CD4-positive, alpha-beta memory T cell (primary cell): Measurements from ENCODE around the gene TPPP3. TPM values are rescaled to one million over a fixed set of nuclear protein-coding genes. Genes with fewer than 3 reads are reported as not detected.
A peak's percentile ranks its signal among the peaks of the same experiment; 100 is the strongest.

Experiments used
- CTCF ChIA-PET: fragments of 350-600 bp; sonication (Branson Sonifier 250); formaldehyde crosslinking; loops from one replicate; lab custom pipeline; 2021; ENCODE audit warnings: inconsistent platforms; ENCODE audit not compliant: partially characterized antibody; lab: Charles Lee
- POLR2A ChIA-PET: fragments of 350-600 bp; sonication (Branson Sonifier 250); formaldehyde crosslinking; loops from one replicate; lab custom pipeline; 2021; ENCODE audit not compliant: partially characterized antibody; lab: Charles Lee
- DNase-seq, 5 donors: peaks; one replicate each; pipeline versions ENCODE4 v3.0.0 to v3.0.0-alpha.2; 2020 to 2022; ENCODE audit warnings: mixed read lengths in 1 of 5
- H3K27ac ChIP-seq: one replicate; pipeline ENCODE4 v1.7.0; 2013; ENCODE audit warnings: low read depth, low read length
- H3K27me3 ChIP-seq: 2 replicates; pipeline ENCODE4 v1.7.0; 2013; ENCODE audit warnings: mild to moderate bottlenecking, low read length, moderate library complexity; ENCODE audit not compliant: insufficient read depth
- H3K36me3 ChIP-seq: 2 replicates; pipeline ENCODE4 v1.7.0; 2013; ENCODE audit warnings: mild to moderate bottlenecking, low read length, moderate library complexity; ENCODE audit not compliant: insufficient read depth
- H3K4me1 ChIP-seq: 2 replicates; pipeline ENCODE4 v1.7.0; 2013; ENCODE audit warnings: mild to moderate bottlenecking, low read length, moderate library complexity; ENCODE audit not compliant: insufficient read depth
- H3K4me3 ChIP-seq, 2 donors: one replicate each; pipeline ENCODE4 v1.7.0; 2013; ENCODE audit warnings: low read length in 2 of 2, mild to moderate bottlenecking in 1 of 2
- H3K9me3 ChIP-seq, 2 donors: one replicate each; pipeline ENCODE4 v1.7.0; 2013; ENCODE audit warnings: low read length in 2 of 2, control low read depth in 1 of 2; ENCODE audit not compliant: control insufficient read depth in 1 of 2
- H3K27ac Mint-ChIP-seq, 7 donors: one replicate each; pipeline ENCODE4 v1.8.0; 2020 to 2021; ENCODE audit warnings: mixed read lengths in 7 of 7, mild to moderate bottlenecking in 6 of 7, inconsistent platforms in 3 of 7, moderate library complexity in 3 of 7
- H3K27me3 Mint-ChIP-seq, 2 donors: one replicate each; pipeline ENCODE4 v1.8.0; 2020 to 2021; ENCODE audit warnings: mixed read lengths in 2 of 2
- H3K36me3 Mint-ChIP-seq, 2 donors: one replicate each; pipeline ENCODE4 v1.8.0; 2020 to 2021; ENCODE audit warnings: mixed read lengths in 2 of 2, inconsistent platforms in 1 of 2, mild to moderate bottlenecking in 1 of 2
- H3K4me1 Mint-ChIP-seq, 4 donors: one replicate each; pipeline ENCODE4 v1.8.0; 2020 to 2021; ENCODE audit warnings: mixed read lengths in 4 of 4, mild to moderate bottlenecking in 1 of 4
- H3K4me3 Mint-ChIP-seq, 8 donors: one replicate each; pipeline ENCODE4 v1.8.0; 2020 to 2021; ENCODE audit warnings: mixed read lengths in 8 of 8, mild to moderate bottlenecking in 7 of 8, moderate library complexity in 6 of 8, inconsistent platforms in 3 of 8
- H3K9me3 Mint-ChIP-seq, 8 donors: one replicate each; pipeline ENCODE4 v1.8.0; 2020 to 2021; ENCODE audit warnings: mixed read lengths in 8 of 8, mild to moderate bottlenecking in 5 of 8, inconsistent platforms in 3 of 8, moderate library complexity in 1 of 8
- intact Hi-C: fragments of 100-400 bp; cut with micrococcal nuclease; formaldehyde crosslinking; loops from one replicate; pipeline ENCODE4 v1.15.1; 2023
- polyA plus RNA-seq, 2 donors: library from polyadenylated mRNA; unstranded; fragments of 300-500 nt; fragmentation: Illumina TruSeq; gene quantifications; one replicate each; pipeline ENCODE4 v1.2.3, GENCODE V29; 2021
- total RNA-seq, 2 experiments: library from RNA; stranded (reverse); gene quantifications; one replicate each; pipeline ENCODE4 v1.2.3, GENCODE V29; 2021

TPPP3 gene
- not detected for total RNA-seq
- polyA plus RNA-seq: not detected

DNA sequence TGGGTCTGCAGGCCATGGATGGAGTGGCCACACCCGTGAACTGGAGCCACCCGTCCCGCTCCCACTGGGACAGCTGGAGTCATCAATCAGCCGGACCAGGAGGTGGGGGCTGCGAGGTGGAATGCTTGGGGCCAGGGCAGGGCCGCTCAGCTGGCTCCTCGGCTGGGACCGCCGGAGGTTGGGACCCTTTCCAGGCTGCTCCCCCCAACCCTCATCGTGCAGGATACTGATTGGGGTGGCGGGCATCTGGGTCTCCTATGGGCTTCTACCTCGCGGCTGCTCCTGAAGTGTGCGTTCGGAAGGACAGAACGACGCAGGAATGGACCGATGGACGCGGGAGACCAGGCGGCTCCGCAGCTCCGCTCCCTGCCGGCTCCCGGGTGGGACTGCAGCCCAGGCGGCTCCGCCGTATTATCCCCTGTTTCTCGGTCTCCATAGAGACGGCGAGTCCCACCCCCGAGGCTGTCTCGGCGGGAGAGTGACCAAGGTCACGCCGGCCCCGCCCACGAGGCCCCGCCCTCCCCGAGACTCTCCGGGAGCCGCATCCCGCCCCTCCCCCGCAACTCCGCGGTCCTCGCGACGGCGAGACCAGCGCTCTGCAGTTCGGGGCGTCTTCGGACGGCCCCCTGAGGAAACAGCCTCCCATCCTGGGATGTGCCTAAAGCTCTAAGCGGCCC is at the start of gene TPPP3:
Gene TPPP3 (minus strand): TSS at position 388 of the 677 bp plus-strand sequence. CDS start 2,387 bp downstream, outside the sequence.
- peak within 1 kb of the TSS in 2 of 7 donors; percentile 41 to 79 for H3K27ac Mint-ChIP-seq
- ChIA-PET POLR2A (no interaction called here), CTCF (interaction anchor here (1.1 kb wide), 1 partner anchor 88 kb away, joined by 3 read pairs; the partner anchor contains the start of gene ATP6V0D1)
- Histone ChIP-seq H3K36me3 (no peaks in the 10 kb centered on the region), H3K27ac (no peak within 1 kb of the TSS), H3K9me3 (no peaks in the 10 kb centered on the region), H3K4me3 (peak within 1 kb of the TSS in 1 of 2 donors; percentile 18), H3K27me3 (peaks cover 18% of the 10 kb centered on the region), H3K4me1 (peaks cover 15% of the 10 kb centered on the region)
- DNase-seq: peak in 4 of 5 donors; percentile 16 to 44 (median 19)
- intact Hi-C loops: no loop called here
- peaks cover 0 to 1% (median 0%) of the 10 kb centered on the region in 8 donors for H3K9me3 Mint-ChIP-seq
- H3K4me1 Mint-ChIP-seq: peaks cover 2 to 9% (median 5%) of the 10 kb centered on the region in 4 donors
- peak within 1 kb of the TSS; percentile 48 to 81 (median 68) for H3K4me3 Mint-ChIP-seq
- no peaks in the 10 kb centered on the region for H3K36me3 Mint-ChIP-seq
- H3K27me3 Mint-ChIP-seq: peaks cover 12 to 24% of the 10 kb centered on the region in 2 donors

DNA sequence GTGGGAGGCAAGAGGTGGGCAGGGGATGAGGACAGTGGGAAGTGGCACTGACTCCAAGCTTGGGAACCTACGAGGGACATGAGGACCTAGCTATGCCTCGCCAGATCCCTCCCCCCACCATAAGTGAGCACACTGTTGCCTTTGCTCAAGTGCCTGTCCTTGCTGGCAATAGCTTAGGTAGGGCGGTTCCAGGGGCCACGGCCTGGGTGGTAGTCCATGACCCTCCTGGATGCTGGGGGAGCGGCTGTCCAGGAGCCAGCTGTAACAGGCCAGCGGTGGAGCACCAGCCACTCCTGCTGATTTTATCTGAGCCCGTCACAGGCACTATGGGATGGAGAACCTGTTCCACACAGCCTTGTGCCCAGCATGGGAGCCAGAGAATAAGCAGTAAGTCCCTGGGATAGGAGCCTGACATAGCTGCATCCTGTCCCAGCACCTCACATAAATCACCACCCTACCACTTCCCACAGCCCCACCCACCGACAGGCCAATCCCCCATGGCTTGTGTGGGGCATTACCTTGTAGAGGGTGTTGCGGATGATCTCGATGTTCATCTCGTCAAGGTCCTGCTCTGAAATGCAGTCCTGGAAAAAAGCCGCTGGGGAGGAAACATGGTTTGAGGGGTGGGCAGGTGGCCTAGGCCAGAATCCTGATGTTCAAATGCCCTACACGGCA is 49.4 kb upstream of the TPPP3 start:
- ChIA-PET POLR2A (no interaction called here), CTCF (interaction anchor here (2.0 kb wide), 1 partner anchor 15 kb away, joined by 5 read pairs; no protein-coding TSS in a partner anchor)
- H3K4me1 Mint-ChIP-seq: peaks cover 0 to 3% (median 0%) of the 10 kb centered on the region in 4 donors

DNA sequence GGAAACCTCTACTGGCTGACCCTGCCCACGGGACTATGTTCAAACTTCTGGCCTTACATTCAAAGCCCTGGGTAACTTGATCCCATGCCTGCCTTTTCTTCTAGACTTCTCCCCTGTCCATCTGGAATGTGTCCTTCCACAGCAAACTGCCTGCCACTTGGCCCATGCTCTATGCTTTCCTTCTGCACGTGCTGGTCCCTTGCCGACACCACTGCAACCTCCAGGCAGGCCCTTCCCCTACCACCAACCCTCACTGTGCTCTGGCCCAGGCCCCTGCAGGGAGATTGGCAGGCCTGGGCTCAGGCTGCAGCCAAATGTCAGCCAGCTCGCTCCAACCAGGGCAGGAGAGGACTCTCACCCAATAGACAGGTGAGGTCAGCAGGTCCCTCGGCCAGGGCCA is 48.6 kb upstream of the TPPP3 start:
- POLR2A ChIA-PET: no interaction called here
- Histone ChIP-seq H3K4me3 (no peak overlapping the region), H3K9me3 (no peaks in the 10 kb centered on the region), H3K27me3 (no peaks in the 10 kb centered on the region), H3K36me3 (peaks cover 18% of the 10 kb centered on the region), H3K27ac (no peak overlapping the region), H3K4me1 (no peaks in the 10 kb centered on the region)
- H3K9me3 Mint-ChIP-seq: peaks cover 0 to 1% (median 0%) of the 10 kb centered on the region in 8 donors
- no peak for DNase-seq
- H3K36me3 Mint-ChIP-seq: peaks cover 16 to 63% of the 10 kb centered on the region in 2 donors
- CTCF ChIA-PET: no interaction called here
- peaks cover 0 to 3% (median 0%) of the 10 kb centered on the region in 4 donors for H3K4me1 Mint-ChIP-seq
- intact Hi-C loops: no loop called here
- no peaks in the 10 kb centered on the region for H3K27me3 Mint-ChIP-seq
- H3K27ac Mint-ChIP-seq: peak overlapping the region in 3 of 7 donors; percentile 38 to 85 (median 78)
- no peak overlapping the region for H3K4me3 Mint-ChIP-seq

More for the DNA sequence above, 49.4 kb upstream of the TPPP3 start:
- DNase-seq: no peak
- H3K4me1 ChIP-seq: no peaks in the 10 kb centered on the region
- Mint-ChIP-seq H3K9me3 (peaks cover 0 to 1% (median 0%) of the 10 kb centered on the region in 8 donors), H3K4me3 (no peak overlapping the region), H3K36me3 (peaks cover 13 to 62% of the 10 kb centered on the region in 2 donors), H3K27ac (no peak overlapping the region), H3K27me3 (no peaks in the 10 kb centered on the region)
- no peaks in the 10 kb centered on the region for H3K27me3 ChIP-seq
- H3K36me3 ChIP-seq: peaks cover 18% of the 10 kb centered on the region
- no peaks in the 10 kb centered on the region for H3K9me3 ChIP-seq
- intact Hi-C loops: no loop called here
- no peak overlapping the region for H3K27ac ChIP-seq
- no peak overlapping the region for H3K4me3 ChIP-seq

DNA sequence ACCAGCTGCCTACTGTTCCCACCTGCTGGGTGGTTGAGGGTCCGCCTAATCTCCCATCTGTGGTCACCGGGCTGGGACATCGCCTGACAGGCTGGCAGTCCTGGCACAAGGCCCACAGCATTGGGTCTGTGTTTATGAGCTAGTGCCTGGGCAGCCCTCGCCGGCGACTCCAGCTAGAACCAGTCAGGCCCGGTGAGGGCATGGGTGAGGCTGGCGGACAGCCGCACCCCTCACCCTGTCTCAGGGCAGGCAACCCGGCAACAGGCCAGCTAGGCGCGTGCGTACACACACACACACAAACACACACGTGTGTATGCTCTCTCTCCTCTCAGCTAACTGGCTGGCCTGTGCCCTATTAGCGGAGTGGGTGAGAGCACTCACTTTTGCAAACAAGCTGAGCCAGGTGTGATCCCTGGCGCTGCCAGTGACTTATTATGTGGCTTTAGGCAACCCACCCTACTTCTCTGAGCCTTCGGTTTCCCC is 48.0 kb upstream of the TPPP3 start:
- peaks cover 0 to 3% (median 0%) of the 10 kb centered on the region in 4 donors for H3K4me1 Mint-ChIP-seq
- POLR2A ChIA-PET: no interaction called here
- no peaks in the 10 kb centered on the region for H3K27me3 ChIP-seq
- peaks cover 16 to 61% of the 10 kb centered on the region in 2 donors for H3K36me3 Mint-ChIP-seq
- peaks cover 18% of the 10 kb centered on the region for H3K36me3 ChIP-seq
- CTCF ChIA-PET: interaction anchor here (0.7 kb wide), 1 partner anchor 181 kb away, joined by 3 read pairs; no protein-coding TSS in a partner anchor
- intact Hi-C loops: no loop called here
- no peak overlapping the region for H3K4me3 ChIP-seq
- no peak overlapping the region for H3K4me3 Mint-ChIP-seq
- H3K27ac ChIP-seq: no peak overlapping the region
- H3K9me3 ChIP-seq: no peaks in the 10 kb centered on the region
- H3K9me3 Mint-ChIP-seq: peaks cover 0 to 1% (median 0%) of the 10 kb centered on the region in 8 donors
- DNase-seq: no peak
- H3K4me1 ChIP-seq: no peaks in the 10 kb centered on the region
- H3K27ac Mint-ChIP-seq: peak overlapping the region in 1 of 7 donors; percentile 78
- H3K27me3 Mint-ChIP-seq: no peaks in the 10 kb centered on the region

- Mint-ChIP-seq H3K36me3 (peaks cover 16 to 48% of the 10 kb centered on the region in 2 donors), H3K27ac (peak overlapping the region in 1 of 7 donors; percentile 35), H3K4me1 (peaks cover 0 to 3% (median 0%) of the 10 kb centered on the region in 4 donors), H3K9me3 (peaks cover 0 to 1% (median 0%) of the 10 kb centered on the region in 8 donors), H3K4me3 (no peak overlapping the region), H3K27me3 (no peaks in the 10 kb centered on the region)
- Histone ChIP-seq H3K4me1 (no peaks in the 10 kb centered on the region), H3K27me3 (no peaks in the 10 kb centered on the region), H3K4me3 (no peak overlapping the region), H3K9me3 (no peaks in the 10 kb centered on the region), H3K27ac (no peak overlapping the region), H3K36me3 (peaks cover 18% of the 10 kb centered on the region)
- ChIA-PET POLR2A (interaction anchor here (1.1 kb wide), 1 partner anchor 9 kb away, joined by 3 read pairs; no protein-coding TSS in a partner anchor), CTCF (interaction anchor here (0.6 kb wide), 1 partner anchor 11 kb away, joined by 3 read pairs; no protein-coding TSS in a partner anchor)
- DNase-seq: no peak
- intact Hi-C loops: no loop called here
These were observed 45.6 kb upstream of the TPPP3 start for GRCh38 chr16:67438824-67439393.

GRCh38 chr16:67438098-67438791 is 44.9 kb upstream of the TPPP3 start:
- no peak overlapping the region for H3K27ac ChIP-seq
- no peaks in the 10 kb centered on the region for H3K27me3 ChIP-seq
- no peaks in the 10 kb centered on the region for H3K4me1 ChIP-seq
- Mint-ChIP-seq H3K27me3 (no peaks in the 10 kb centered on the region), H3K9me3 (peaks cover 0 to 1% (median 0%) of the 10 kb centered on the region in 8 donors), H3K4me3 (no peak overlapping the region), H3K27ac (peak overlapping the region in 1 of 7 donors; percentile 7), H3K4me1 (peaks cover 0 to 3% (median 0%) of the 10 kb centered on the region in 4 donors), H3K36me3 (peaks cover 16 to 46% of the 10 kb centered on the region in 2 donors)
- peaks cover 18% of the 10 kb centered on the region for H3K36me3 ChIP-seq
- no peak overlapping the region for H3K4me3 ChIP-seq
- CTCF ChIA-PET: no interaction called here
- intact Hi-C loops: no loop called here
- no peak for DNase-seq
- POLR2A ChIA-PET: interaction anchor here (1.1 kb wide), 1 partner anchor 10 kb away, joined by 3 read pairs; no protein-coding TSS in a partner anchor
- no peaks in the 10 kb centered on the region for H3K9me3 ChIP-seq
